ENCODE measurements around the gene UMPS.

UMPS gene

DNA sequence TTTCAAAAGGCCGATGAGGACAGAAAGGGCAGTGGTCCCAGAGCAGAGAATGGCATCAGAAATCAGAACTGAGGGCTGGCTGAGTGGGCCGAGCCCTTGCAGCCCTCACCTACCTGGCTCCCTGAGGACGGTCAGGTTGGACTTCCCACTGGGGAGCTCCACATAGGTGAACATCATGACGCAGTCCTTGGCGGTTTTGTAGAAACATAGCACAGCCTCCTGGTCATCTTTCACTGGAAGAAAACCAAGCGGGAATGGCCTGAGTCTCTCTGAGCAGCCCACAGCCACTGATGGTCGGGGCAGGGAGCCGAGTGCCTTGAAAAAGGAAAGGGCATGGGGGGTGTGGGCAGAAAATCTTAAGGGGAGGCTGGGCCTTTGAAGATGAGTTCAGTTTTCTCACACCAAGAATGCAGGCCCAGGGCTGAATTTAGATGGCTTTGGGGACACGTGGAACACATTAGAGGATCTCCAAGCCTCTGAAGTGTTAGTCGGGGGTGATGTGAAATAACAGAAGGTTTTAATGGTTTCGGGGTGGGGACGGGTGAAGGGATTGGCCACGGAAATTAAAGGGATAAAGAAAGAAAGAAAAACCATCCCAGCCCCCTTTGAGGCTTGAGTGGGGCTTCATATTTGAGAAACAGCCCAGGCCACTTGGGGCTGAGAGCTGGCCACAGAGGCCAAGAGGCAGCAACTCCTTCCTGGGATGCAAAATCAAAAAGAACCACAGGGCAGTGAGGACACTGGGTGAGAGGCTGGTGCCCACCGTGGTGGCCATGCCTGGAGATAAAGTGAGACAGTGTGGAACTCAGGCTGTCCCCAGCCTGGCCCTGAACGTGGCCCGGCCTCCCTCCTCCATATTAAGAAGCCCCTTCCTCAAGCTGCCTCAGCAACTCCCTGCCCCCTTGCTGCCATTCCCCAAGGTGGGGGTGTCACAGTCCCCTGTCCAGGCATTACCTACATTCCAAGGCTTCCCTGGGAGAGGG, 36.2 kb downstream of the UMPS start:
- Histone ChIP-seq H3K27me3 (ENCODE audit: insufficient read depth, low read length, poor library complexity, severe bottlenecking) (no peaks in the 10 kb centered on the region), H3K9ac (ENCODE audit: low read depth, low read length, poor library complexity, severe bottlenecking) (no peak overlapping the region), H3K9me3 (ENCODE audit: insufficient read depth, low read depth, low read length) (no peaks in the 10 kb centered on the region), H3K4me2 (ENCODE audit: low read depth, low read length, poor library complexity, severe bottlenecking) (no peak overlapping the region), H3K4me1 (ENCODE audit: insufficient read depth, low read length, poor library complexity, severe bottlenecking) (no peaks in the 10 kb centered on the region), H3K4me3 (ENCODE audit: low read length, poor library complexity, severe bottlenecking) (no peak overlapping the region), H3K36me3 (ENCODE audit: insufficient read depth, low read length) (no peaks in the 10 kb centered on the region), H3F3A (ENCODE audit: low read depth) (no peaks in the 10 kb centered on the region), H4K20me1 (ENCODE audit: insufficient read depth, low read length, poor library complexity, severe bottlenecking) (no peaks in the 10 kb centered on the region), H2AFZ (ENCODE audit: low read length) (no peak overlapping the region), H3K9me2 (replicated peaks; ENCODE audit: low read depth, low read length) (no peaks in the 10 kb centered on the region), H3K79me2 (ENCODE audit: insufficient read depth, low read length) (no peaks in the 10 kb centered on the region)
- TF ChIP-seq EZH2phosphoT487 (IDR thresholded peaks at IDR 0.05; ENCODE audit: borderline replicate concordance) (no peak), CTCF (conservative IDR thresholded peaks at IDR 0.05; ENCODE audit: low read length) (no peak)

GRCh38 chr3:124767264-124767663, 37.0 kb downstream of the UMPS start:
- Histone ChIP-seq H3K4me2 (ENCODE audit: low read depth, low read length, poor library complexity, severe bottlenecking) (no peak overlapping the region), H3F3A (ENCODE audit: low read depth) (no peaks in the 10 kb centered on the region), H3K9me2 (replicated peaks; ENCODE audit: low read depth, low read length) (no peaks in the 10 kb centered on the region), H4K20me1 (ENCODE audit: insufficient read depth, low read length, poor library complexity, severe bottlenecking) (no peaks in the 10 kb centered on the region), H3K9ac (ENCODE audit: low read depth, low read length, poor library complexity, severe bottlenecking) (no peak overlapping the region), H3K9me3 (ENCODE audit: insufficient read depth, low read depth, low read length) (no peaks in the 10 kb centered on the region), H3K36me3 (ENCODE audit: insufficient read depth, low read length) (no peaks in the 10 kb centered on the region), H3K4me1 (ENCODE audit: insufficient read depth, low read length, poor library complexity, severe bottlenecking) (no peaks in the 10 kb centered on the region), H3K79me2 (ENCODE audit: insufficient read depth, low read length) (no peaks in the 10 kb centered on the region), H2AFZ (ENCODE audit: low read length) (no peak overlapping the region), H3K4me3 (ENCODE audit: low read length, poor library complexity, severe bottlenecking) (no peak overlapping the region), H3K27me3 (ENCODE audit: insufficient read depth, low read length, poor library complexity, severe bottlenecking) (no peaks in the 10 kb centered on the region)
- TF ChIP-seq CTCF (conservative IDR thresholded peaks at IDR 0.05; ENCODE audit: low read length) (no peak), EZH2phosphoT487 (IDR thresholded peaks at IDR 0.05; ENCODE audit: borderline replicate concordance) (no peak)

DNA sequence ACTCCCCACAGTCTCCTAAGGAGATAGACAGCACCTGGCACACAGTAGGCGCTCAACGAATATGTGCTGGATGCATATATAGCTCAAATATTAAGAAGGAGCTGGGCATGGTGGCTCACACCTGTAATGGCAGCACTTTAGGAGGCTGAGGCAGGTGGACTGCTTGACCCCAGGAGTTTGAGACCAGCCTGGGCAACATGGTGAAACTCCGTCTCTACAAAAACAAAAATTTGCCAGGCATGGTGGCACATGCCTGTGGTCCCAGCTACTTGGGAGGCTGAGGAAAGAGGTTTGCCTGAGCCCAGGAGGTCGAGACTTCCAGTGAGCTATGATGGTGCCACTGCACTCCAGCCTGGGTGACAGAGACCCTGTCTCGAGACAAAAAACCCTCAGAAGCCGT, 37.4 kb downstream of the UMPS start:
- H3K9ac ChIP-seq (ENCODE audit: low read depth, low read length, poor library complexity, severe bottlenecking) = no peak overlapping the region
- no peak overlapping the region for H3K4me2 ChIP-seq (ENCODE audit: low read depth, low read length, poor library complexity, severe bottlenecking)
- H3K4me1 ChIP-seq (ENCODE audit: insufficient read depth, low read length, poor library complexity, severe bottlenecking) = no peaks in the 10 kb centered on the region
- no peaks in the 10 kb centered on the region for H3K9me2 ChIP-seq (replicated peaks; ENCODE audit: low read depth, low read length)
- no peaks in the 10 kb centered on the region for H4K20me1 ChIP-seq (ENCODE audit: insufficient read depth, low read length, poor library complexity, severe bottlenecking)
- TF ChIP-seq EZH2phosphoT487 (IDR thresholded peaks at IDR 0.05; ENCODE audit: borderline replicate concordance) = no peak
- TF ChIP-seq CTCF (conservative IDR thresholded peaks at IDR 0.05; ENCODE audit: low read length) = no peak
- no peaks in the 10 kb centered on the region for H3F3A ChIP-seq (ENCODE audit: low read depth)
- H3K79me2 ChIP-seq (ENCODE audit: insufficient read depth, low read length) = no peaks in the 10 kb centered on the region
- H2AFZ ChIP-seq (ENCODE audit: low read length) = no peak overlapping the region
- no peaks in the 10 kb centered on the region for H3K36me3 ChIP-seq (ENCODE audit: insufficient read depth, low read length)
- no peaks in the 10 kb centered on the region for H3K27me3 ChIP-seq (ENCODE audit: insufficient read depth, low read length, poor library complexity, severe bottlenecking)
- H3K4me3 ChIP-seq (ENCODE audit: low read length, poor library complexity, severe bottlenecking) = no peak overlapping the region
- no peaks in the 10 kb centered on the region for H3K9me3 ChIP-seq (ENCODE audit: insufficient read depth, low read depth, low read length)

All from Loucy (cell line).